Suppressor macrophage treated with lipopolysaccharide for 4 hours (primary cell): ENCODE data around the gene HTD2.

Experiments
- DNase-seq: peaks from one replicate; pipeline ENCODE4 v3.0.0-alpha.2; 2020

HTD2 gene

GRCh38 chr3:58359621-58360020 is 53.3 kb downstream of the HTD2 start:
- DNase-seq = no peak

- DNase-seq = no peak
These were observed 55.5 kb downstream of the HTD2 start for GRCh38 chr3:58361866-58362265.

- no peak for DNase-seq
These were observed 60.4 kb downstream of the HTD2 start for GRCh38 chr3:58366699-58367098.

GRCh38 chr3:58369038-58369437 is 62.7 kb downstream of the HTD2 start:
- DNase-seq = no peak
